Activated CD4-positive, alpha-beta T cell treated with anti-CD3 and anti-CD28 coated beads, Interleukin-2, amount 10 ng/mL, durations not matched to agents 24 days and 14 days (primary cell): ENCODE measurements around the gene SRGAP1. TPM values are rescaled to one million over a fixed set of nuclear protein-coding genes. Genes with fewer than 3 reads are reported as not detected.
"Not testable (repeated sequence)": the region's sequence is repeated elsewhere in the genome, so short reads cannot be mapped to it uniquely, and the experiment has no call there.

Source experiments
- DNase-seq: peaks from one replicate; pipeline ENCODE4 v3.0.0; 2022
- H3K27ac Mint-ChIP-seq: one replicate; pipeline ENCODE4 v1.8.0; 2022; ENCODE audit warnings: mild to moderate bottlenecking, mixed read lengths
- H3K27me3 Mint-ChIP-seq: one replicate; pipeline ENCODE4 v1.8.0; 2022; ENCODE audit warnings: mixed read lengths
- H3K36me3 Mint-ChIP-seq: one replicate; pipeline ENCODE4 v1.8.0; 2022; ENCODE audit warnings: low read depth, mild to moderate bottlenecking, mixed read lengths
- H3K4me1 Mint-ChIP-seq: one replicate; pipeline ENCODE4 v1.8.0; 2021; ENCODE audit warnings: mixed read lengths
- H3K4me3 Mint-ChIP-seq: one replicate; pipeline ENCODE4 v1.8.0; 2022; ENCODE audit warnings: mild to moderate bottlenecking, moderate library complexity, mixed read lengths
- H3K9me3 Mint-ChIP-seq: one replicate; pipeline ENCODE4 v1.8.0; 2021; ENCODE audit warnings: mixed read lengths
- intact Hi-C: fragments of 100-400 bp; cut with micrococcal nuclease; formaldehyde crosslinking; loops from one replicate; pipeline ENCODE4 v1.15.1; 2023
- total RNA-seq: library from RNA; stranded (reverse); gene quantifications from 2 replicates; pipeline ENCODE4 v1.2.3, GENCODE V29; 2022

Gene SRGAP1
- total RNA-seq, 1 donor from 2014 or later, result 0.16 TPM

GRCh38 chr12:63816031-63816430 is 28.5 kb upstream of the SRGAP1 start:
- peaks cover 18% of the 10 kb centered on the region for H3K9me3 Mint-ChIP-seq
- H3K27ac Mint-ChIP-seq, result no peak overlapping the region
- H3K27me3 Mint-ChIP-seq, result peaks cover 8% of the 10 kb centered on the region
- peaks cover 26% of the 10 kb centered on the region for H3K4me1 Mint-ChIP-seq
- no peak overlapping the region for H3K4me3 Mint-ChIP-seq
- no peak for DNase-seq
- no peaks in the 10 kb centered on the region for H3K36me3 Mint-ChIP-seq
- intact Hi-C loops, result no loop called here

GRCh38 chr12:63820427-63820826 is 24.1 kb upstream of the SRGAP1 start:
- no peak for DNase-seq
- intact Hi-C loops, result no loop called here
- H3K27ac Mint-ChIP-seq, result no peak overlapping the region
- no peaks in the 10 kb centered on the region for H3K36me3 Mint-ChIP-seq
- H3K4me3 Mint-ChIP-seq, result no peak overlapping the region
- H3K4me1 Mint-ChIP-seq, result peaks cover 18% of the 10 kb centered on the region
- H3K9me3 Mint-ChIP-seq, result peaks cover 18% of the 10 kb centered on the region
- peaks cover 26% of the 10 kb centered on the region for H3K27me3 Mint-ChIP-seq

DNA sequence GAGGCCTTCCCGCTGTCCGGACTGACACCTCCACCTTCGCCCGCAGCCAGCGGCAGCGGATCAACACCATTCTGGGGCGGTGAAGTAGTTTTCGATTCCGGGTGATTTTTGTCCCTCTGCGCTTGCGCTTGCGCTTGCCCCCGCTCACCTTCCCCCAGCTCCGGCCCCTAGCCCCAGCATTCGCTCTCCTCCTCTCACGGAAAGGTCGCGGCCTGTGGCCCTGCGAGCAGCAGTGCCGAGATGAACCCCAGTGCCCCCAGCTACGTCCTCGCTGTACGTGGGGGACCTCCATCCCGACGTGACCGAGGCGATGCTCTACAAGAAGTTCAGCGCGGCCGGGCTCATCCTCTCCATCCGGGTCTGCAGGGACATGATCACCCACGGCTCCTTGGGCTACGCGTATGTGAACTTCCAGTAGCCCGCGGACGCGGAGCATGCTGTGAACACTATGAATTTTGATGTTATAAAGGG is 22.7 kb upstream of the SRGAP1 start:
- Mint-ChIP-seq H3K36me3 (no peaks in the 10 kb centered on the region), H3K9me3 (peaks cover 13% of the 10 kb centered on the region), H3K27ac (peak overlapping the region; percentile 62), H3K4me3 (peak overlapping the region; percentile 80), H3K4me1 (peaks cover 9% of the 10 kb centered on the region), H3K27me3 (peaks cover 26% of the 10 kb centered on the region)
- intact Hi-C loops, result no loop called here
- DNase-seq, result peak; percentile 70

DNA sequence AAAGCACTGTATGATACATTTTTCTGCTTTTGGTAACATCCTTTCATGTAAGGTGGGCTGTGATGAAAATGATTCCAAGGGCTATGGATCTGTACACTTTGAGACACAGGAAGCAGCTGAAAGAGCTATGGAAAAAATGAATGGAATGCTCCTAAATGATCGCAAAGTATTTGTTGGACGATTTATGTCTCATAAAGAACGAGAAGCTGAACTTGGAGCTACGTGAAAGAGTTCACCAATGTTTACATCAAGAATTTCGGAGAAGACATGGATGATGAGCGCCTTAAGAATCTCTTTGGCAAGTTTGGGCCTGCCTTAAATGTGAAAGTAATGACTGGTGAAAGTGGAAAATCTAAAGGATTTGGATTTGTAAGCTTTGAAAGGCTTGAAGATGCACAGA is 22.1 kb upstream of the SRGAP1 start:
- no peak for DNase-seq
- intact Hi-C loops, result no loop called here
- Mint-ChIP-seq H3K27me3 (peaks cover 26% of the 10 kb centered on the region), H3K36me3 (no peaks in the 10 kb centered on the region), H3K27ac (no peak overlapping the region), H3K9me3 (peaks cover 10% of the 10 kb centered on the region), H3K4me3 (peak overlapping the region; percentile 80), H3K4me1 (peaks cover 9% of the 10 kb centered on the region)

DNA sequence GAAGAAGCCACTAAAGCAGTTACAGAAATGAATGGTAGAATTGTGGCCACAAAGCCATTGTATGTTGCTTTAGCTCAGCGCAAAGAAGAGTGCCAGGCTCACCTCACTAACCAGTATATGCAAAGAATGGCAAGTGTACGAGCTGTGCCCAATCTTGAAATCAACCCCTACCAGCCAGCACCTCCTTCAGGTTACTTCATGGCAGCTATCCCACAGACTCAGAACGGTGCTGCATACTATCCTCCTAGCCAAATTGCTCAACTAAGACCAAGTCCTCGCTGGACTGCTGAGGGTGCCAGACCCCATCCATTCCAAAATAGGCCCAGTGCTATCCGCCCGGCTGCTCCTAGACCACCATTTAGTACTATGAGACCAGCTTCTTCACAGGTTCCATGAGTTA is 21.5 kb upstream of the SRGAP1 start:
- no peak overlapping the region for H3K27ac Mint-ChIP-seq
- H3K27me3 Mint-ChIP-seq, result peaks cover 26% of the 10 kb centered on the region
- peaks cover 9% of the 10 kb centered on the region for H3K4me1 Mint-ChIP-seq
- peaks cover 10% of the 10 kb centered on the region for H3K9me3 Mint-ChIP-seq
- DNase-seq, result no peak
- H3K4me3 Mint-ChIP-seq, result no peak overlapping the region
- intact Hi-C loops, result no loop called here
- H3K36me3 Mint-ChIP-seq, result no peaks in the 10 kb centered on the region

GRCh38 chr12:63826006-63826585 is 18.4 kb upstream of the SRGAP1 start:
- DNase-seq, result no peak
- H3K36me3 Mint-ChIP-seq, result no peaks in the 10 kb centered on the region
- H3K4me3 Mint-ChIP-seq, result no peak overlapping the region
- no peak overlapping the region for H3K27ac Mint-ChIP-seq
- peaks cover 9% of the 10 kb centered on the region for H3K4me1 Mint-ChIP-seq
- H3K27me3 Mint-ChIP-seq, result peaks cover 34% of the 10 kb centered on the region
- intact Hi-C loops, result no loop called here
- H3K9me3 Mint-ChIP-seq, result no peaks in the 10 kb centered on the region

DNA sequence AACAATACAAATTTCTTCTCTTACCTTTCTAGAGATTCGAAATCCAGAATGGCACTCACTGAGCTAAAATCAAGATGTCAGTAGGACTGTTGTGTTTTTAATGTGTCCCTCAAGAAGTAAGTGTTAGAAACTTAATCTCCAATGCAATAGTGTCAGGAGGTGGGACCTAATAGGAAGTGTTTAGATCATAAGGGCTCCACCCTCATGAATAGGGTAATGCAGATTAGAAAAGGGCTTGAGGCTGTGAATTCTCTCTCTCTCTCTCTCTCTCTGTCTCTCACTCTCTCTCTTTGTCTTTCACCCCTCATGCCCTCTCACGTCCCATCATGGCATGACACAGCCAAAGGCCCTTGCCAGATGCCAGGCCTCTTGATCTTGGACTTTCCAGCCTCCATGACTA is 15.6 kb upstream of the SRGAP1 start:
- Mint-ChIP-seq H3K4me1 (no peaks in the 10 kb centered on the region), H3K36me3 (no peaks in the 10 kb centered on the region), H3K27ac (no peak overlapping the region), H3K9me3 (no peaks in the 10 kb centered on the region), H3K27me3 (peaks cover 29% of the 10 kb centered on the region), H3K4me3 (no peak overlapping the region)
- no peak for DNase-seq
- intact Hi-C loops, result no loop called here

DNA sequence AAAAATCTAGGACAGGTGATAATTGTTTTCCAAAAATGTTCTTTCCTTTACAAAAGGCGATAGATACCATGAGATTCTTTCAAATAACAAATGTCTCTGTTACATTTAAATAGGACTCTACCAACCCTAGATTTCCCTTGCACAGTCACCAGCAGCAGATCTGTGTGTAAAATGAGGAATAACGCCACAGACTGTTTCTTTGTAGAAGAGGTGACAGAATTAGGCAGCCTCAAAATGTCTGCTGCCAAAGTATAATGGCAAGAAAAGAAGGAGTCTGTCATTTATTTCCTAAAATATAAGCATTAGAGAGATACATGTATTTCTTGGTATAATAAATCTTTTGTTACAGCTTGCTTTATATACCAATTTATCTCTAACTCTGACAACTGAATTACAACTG is 8.5 kb upstream of the SRGAP1 start:
- no peak overlapping the region for H3K27ac Mint-ChIP-seq
- intact Hi-C loops, result no loop called here

DNA sequence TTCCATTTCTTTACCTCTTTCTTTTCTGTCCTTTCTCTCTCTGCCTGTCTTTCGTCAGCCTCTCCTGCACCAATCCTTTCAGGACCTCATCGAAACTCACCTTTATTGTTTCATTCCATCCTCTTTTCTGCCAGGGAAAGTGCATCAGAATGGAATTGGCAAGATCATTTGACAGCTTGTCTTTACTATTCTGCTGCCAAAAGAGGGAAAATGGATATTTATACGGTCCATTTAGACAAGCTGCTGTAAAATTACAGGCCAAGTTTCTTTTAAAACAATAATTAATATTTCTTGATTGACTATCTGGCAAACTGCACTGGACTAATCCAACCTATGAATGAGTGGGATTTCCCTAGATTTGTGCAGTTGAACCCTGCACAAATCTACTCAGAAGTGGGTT is 7.6 kb upstream of the SRGAP1 start:
- H3K27ac Mint-ChIP-seq, result no peak overlapping the region
- intact Hi-C loops, result no loop called here
- H3K36me3 Mint-ChIP-seq, result no peaks in the 10 kb centered on the region
- H3K27me3 Mint-ChIP-seq, result peaks cover 23% of the 10 kb centered on the region
- no peaks in the 10 kb centered on the region for H3K4me1 Mint-ChIP-seq
- no peaks in the 10 kb centered on the region for H3K9me3 Mint-ChIP-seq
- DNase-seq, result no peak
- no peak overlapping the region for H3K4me3 Mint-ChIP-seq

More for the DNA sequence above, 8.5 kb upstream of the SRGAP1 start:
- H3K4me1 Mint-ChIP-seq, result no peaks in the 10 kb centered on the region
- H3K27me3 Mint-ChIP-seq, result peaks cover 26% of the 10 kb centered on the region
- no peaks in the 10 kb centered on the region for H3K9me3 Mint-ChIP-seq
- H3K4me3 Mint-ChIP-seq, result no peak overlapping the region
- DNase-seq, result no peak
- H3K36me3 Mint-ChIP-seq, result no peaks in the 10 kb centered on the region

GRCh38 chr12:63838411-63838810 is 6.1 kb upstream of the SRGAP1 start:
- Mint-ChIP-seq H3K4me3 (no peak overlapping the region), H3K27me3 (peaks cover 29% of the 10 kb centered on the region), H3K36me3 (no peaks in the 10 kb centered on the region), H3K27ac (no peak overlapping the region), H3K9me3 (no peaks in the 10 kb centered on the region), H3K4me1 (peaks cover 3% of the 10 kb centered on the region)
- no peak for DNase-seq
- intact Hi-C loops, result loop anchor here (2.0 kb wide), 1 partner anchor 418 kb away; no protein-coding TSS in a partner anchor

- Mint-ChIP-seq H3K9me3 (no peaks in the 10 kb centered on the region), H3K4me1 (peaks cover 8% of the 10 kb centered on the region), H3K36me3 (no peaks in the 10 kb centered on the region), H3K27ac (no peak overlapping the region), H3K4me3 (no peak overlapping the region), H3K27me3 (peaks cover 43% of the 10 kb centered on the region)
- DNase-seq, result no peak
- intact Hi-C loops, result loop anchor here (5.0 kb wide), 2 partner anchors 64 to 546 kb away; partner anchors contain the start of gene RXYLT1
These were observed 3.5 kb upstream of the SRGAP1 start for GRCh38 chr12:63841011-63841410.

GRCh38 chr12:63841571-63841970 is 2.9 kb upstream of the SRGAP1 start:
- Mint-ChIP-seq H3K27me3 (peaks cover 46% of the 10 kb centered on the region), H3K27ac (no peak overlapping the region), H3K9me3 (no peaks in the 10 kb centered on the region), H3K4me3 (no peak overlapping the region), H3K4me1 (peaks cover 8% of the 10 kb centered on the region), H3K36me3 (no peaks in the 10 kb centered on the region)
- no peak for DNase-seq
- intact Hi-C loops, result loop anchor here (5.0 kb wide), 2 partner anchors 64 to 546 kb away; partner anchors contain the start of gene RXYLT1

GRCh38 chr12:63842750-63843149 is 1.8 kb upstream of the SRGAP1 start:
- intact Hi-C loops, result loop anchor here (5.0 kb wide), 2 partner anchors 65 to 545 kb away; partner anchors contain the start of gene RXYLT1
- H3K9me3 Mint-ChIP-seq, H3K36me3 Mint-ChIP-seq, DNase-seq, H3K4me1 Mint-ChIP-seq, H3K27ac Mint-ChIP-seq: not testable (repeated sequence)
- Mint-ChIP-seq H3K27me3 (peaks cover 47% of the 10 kb centered on the region), H3K4me3 (peak overlapping the region; percentile 75)

- no peaks in the 10 kb centered on the region for H3K9me3 Mint-ChIP-seq
- peaks cover 8% of the 10 kb centered on the region for H3K4me1 Mint-ChIP-seq
- peak overlapping the region; percentile 37 for H3K27ac Mint-ChIP-seq
- H3K4me3 Mint-ChIP-seq, result peak overlapping the region; percentile 75
- no peaks in the 10 kb centered on the region for H3K36me3 Mint-ChIP-seq
- intact Hi-C loops, result loop anchor here (5.0 kb wide), 2 partner anchors 66 to 544 kb away; partner anchors contain the start of gene RXYLT1
- peaks cover 42% of the 10 kb centered on the region for H3K27me3 Mint-ChIP-seq
- DNase-seq, result no peak
These were observed 1.2 kb upstream of the SRGAP1 start for GRCh38 chr12:63843254-63843720.
